A673 (cell line): ENCODE measurements around the gene SUCLG2. TPM values are rescaled to one million over a fixed set of nuclear protein-coding genes. Genes with fewer than 3 reads are reported as not detected.

ENCODE experiments used
- BruUV-seq: library from RNA; stranded (reverse); fragments of 400-500 nt; replicated peaks from 2 replicates; lab custom pipeline; 2021; lab: Mats Ljungman, UMichigan
- CTCF ChIA-PET: fragments of 300-600 bp; sonication (Branson Sonifier 250); formaldehyde crosslinking; loops from one replicate; lab custom pipeline; 2022; ENCODE audit warnings: antibody characterized with exemption; lab: Charles Lee
- POLR2A ChIA-PET: fragments of 300-600 bp; sonication (Branson Sonifier 250); formaldehyde crosslinking; loops from one replicate; lab custom pipeline; 2022; ENCODE audit warnings: antibody characterized with exemption; ENCODE audit not compliant: low non-redundant PET; lab: Charles Lee
- DNase-seq: peaks from one replicate; pipeline ENCODE4 v3.0.0-alpha.2; 2015; ENCODE audit warnings: low spot score
- H3K27ac ChIP-seq: fragments of 200-600 bp; sonication (generic); 2 replicates; pipeline ENCODE4 v1.5.1; 2016; ENCODE audit warnings: mixed run types, low read depth, mild to moderate bottlenecking, mixed read lengths, antibody characterized with exemption, low read length; ENCODE audit not compliant: poor library complexity, severe bottlenecking
- H3K27me3 ChIP-seq: fragments of 200-600 bp; sonication (generic); replicated peaks from 2 replicates; pipeline ENCODE4 v1.6.1; 2017; ENCODE audit warnings: mixed run types, low read depth, mild to moderate bottlenecking, mixed read lengths, antibody characterized with exemption, low read length; ENCODE audit not compliant: insufficient read depth, poor library complexity
- H3K36me3 ChIP-seq: fragments of 200-600 bp; sonication (generic); 2 replicates; pipeline ENCODE4 v1.6.1; 2016; ENCODE audit warnings: mixed run types, mild to moderate bottlenecking, mixed read lengths, antibody characterized with exemption, low read length; ENCODE audit not compliant: insufficient read depth, poor library complexity, severe bottlenecking
- H3K4me1 ChIP-seq: fragments of 200-600 bp; sonication (generic); 2 replicates; pipeline ENCODE4 v1.6.1; 2017; ENCODE audit warnings: mixed run types, mild to moderate bottlenecking, mixed read lengths, antibody characterized with exemption, low read length; ENCODE audit not compliant: insufficient read depth, poor library complexity, severe bottlenecking
- H3K4me3 ChIP-seq: fragments of 200-600 bp; sonication (generic); 2 replicates; pipeline ENCODE4 v1.5.1; 2016; ENCODE audit warnings: low read depth, mixed run types, mild to moderate bottlenecking, mixed read lengths, low read length; ENCODE audit not compliant: poor library complexity, severe bottlenecking
- H3K9me3 ChIP-seq: fragments of 200-600 bp; sonication (generic); 2 replicates; pipeline ENCODE4 v1.6.1; 2016; ENCODE audit warnings: mixed run types, low read depth, mild to moderate bottlenecking, mixed read lengths, antibody characterized with exemption, low read length; ENCODE audit not compliant: poor library complexity, severe bottlenecking
- CTCF ChIP-seq: fragments of 300-800, 200-600 bp; sonication (generic); conservative IDR thresholded peaks from 2 replicates; pipeline ENCODE4 v1.5.1; 2017; ENCODE audit warnings: low read depth, mild to moderate bottlenecking, antibody characterized with exemption, low read length, moderate library complexity, mixed read lengths
- EZH2 ChIP-seq: fragments of 200-600 bp; sonication (generic); IDR thresholded peaks from 2 replicates; pipeline ENCODE4 v1.6.1; 2017; ENCODE audit warnings: borderline replicate concordance, low read depth, mild to moderate bottlenecking, mixed read lengths, antibody characterized with exemption, low read length; ENCODE audit not compliant: poor library complexity, severe bottlenecking
- intact Hi-C: fragments of 100-400 bp; cut with micrococcal nuclease; formaldehyde crosslinking; loops from one replicate; pipeline ENCODE4 v1.10.0; 2022; ENCODE audit not compliant: unreplicated experiment
- total RNA-seq: library from RNA; stranded (reverse); gene quantifications from 2 replicates; pipeline ENCODE4 v1.2.3, GENCODE V29; 2021

The SUCLG2 gene
- total RNA-seq, 1 experiment from 2014 or later = 7.4 TPM

GRCh38 chr3:67486883-67487282, 167.5 kb downstream of the SUCLG2 start:
- H3K4me1 ChIP-seq = no peaks in the 10 kb centered on the region
- no peaks in the 10 kb centered on the region for H3K9me3 ChIP-seq
- no peaks in the 10 kb centered on the region for H3K36me3 ChIP-seq
- BruUV-seq = no TSS peak
- intact Hi-C loops = no loop called here
- H3K27ac ChIP-seq = no peak overlapping the region
- no peak for DNase-seq
- no peak overlapping the region for H3K4me3 ChIP-seq
- H3K27me3 ChIP-seq = no peaks in the 10 kb centered on the region
- TF ChIP-seq EZH2 = no peak
- CTCF ChIA-PET = no interaction called here
- POLR2A ChIA-PET = no interaction called here

GRCh38 chr3:67484085-67484484, 170.3 kb downstream of the SUCLG2 start:
- no peak for DNase-seq
- intact Hi-C loops = no loop called here
- Histone ChIP-seq H3K36me3 (no peaks in the 10 kb centered on the region), H3K27ac (no peak overlapping the region), H3K9me3 (no peaks in the 10 kb centered on the region), H3K4me3 (no peak overlapping the region), H3K27me3 (no peaks in the 10 kb centered on the region), H3K4me1 (no peaks in the 10 kb centered on the region)
- CTCF ChIA-PET = no interaction called here
- POLR2A ChIA-PET = no interaction called here
- no peak for TF ChIP-seq CTCF
- TF ChIP-seq EZH2 = no peak
- BruUV-seq = no TSS peak

GRCh38 chr3:67481126-67481525, 173.3 kb downstream of the SUCLG2 start:
- ChIA-PET CTCF (no interaction called here), POLR2A (no interaction called here)
- no peaks in the 10 kb centered on the region for H3K36me3 ChIP-seq
- DNase-seq = no peak
- H3K27ac ChIP-seq = no peak overlapping the region
- intact Hi-C loops = no loop called here
- no TSS peak for BruUV-seq
- no peaks in the 10 kb centered on the region for H3K4me1 ChIP-seq
- H3K27me3 ChIP-seq = no peaks in the 10 kb centered on the region
- TF ChIP-seq EZH2 (no peak), CTCF (no peak)
- no peaks in the 10 kb centered on the region for H3K9me3 ChIP-seq
- no peak overlapping the region for H3K4me3 ChIP-seq

- no TSS peak for BruUV-seq
- ChIA-PET CTCF (no interaction called here), POLR2A (no interaction called here)
- intact Hi-C loops = no loop called here
- peak; percentile 1 for DNase-seq
- no peak overlapping the region for H3K27ac ChIP-seq
- no peaks in the 10 kb centered on the region for H3K9me3 ChIP-seq
- no peaks in the 10 kb centered on the region for H3K4me1 ChIP-seq
- TF ChIP-seq CTCF = no peak
- no peak for TF ChIP-seq EZH2
- H3K36me3 ChIP-seq = no peaks in the 10 kb centered on the region
- H3K4me3 ChIP-seq = no peak overlapping the region
- H3K27me3 ChIP-seq = no peaks in the 10 kb centered on the region
These were observed 176.0 kb downstream of the SUCLG2 start for GRCh38 chr3:67478423-67478822.
